NCI-H460 (cell line): Measurements from ENCODE around the gene TMEM11. TPM values are rescaled to one million over a fixed set of nuclear protein-coding genes. Genes with fewer than 3 reads are reported as not detected.
"Not testable (repeated sequence)": the region's sequence is repeated elsewhere in the genome, so short reads cannot be mapped to it uniquely, and the experiment has no call there.

Experiments
- DNase-seq: peaks from one replicate; pipeline ENCODE4 v3.0.0-alpha.2; 2016; ENCODE audit warnings: low read depth; ENCODE audit errors: extremely low read depth
- total RNA-seq: library from RNA; depleted of rRNA; stranded (reverse); fragments of >200 nt; shearing (Covaris generic); gene quantifications from 2 replicates; pipeline ENCODE4 v1.2.3, GENCODE V29; 2014

Gene TMEM11
- total RNA-seq, 1 experiment from 2014 or later = 26.1 TPM

- DNase-seq = no peak
Observed at GRCh38 chr17:21212826-21213637, 929 bp downstream of the TMEM11 start.

DNA sequence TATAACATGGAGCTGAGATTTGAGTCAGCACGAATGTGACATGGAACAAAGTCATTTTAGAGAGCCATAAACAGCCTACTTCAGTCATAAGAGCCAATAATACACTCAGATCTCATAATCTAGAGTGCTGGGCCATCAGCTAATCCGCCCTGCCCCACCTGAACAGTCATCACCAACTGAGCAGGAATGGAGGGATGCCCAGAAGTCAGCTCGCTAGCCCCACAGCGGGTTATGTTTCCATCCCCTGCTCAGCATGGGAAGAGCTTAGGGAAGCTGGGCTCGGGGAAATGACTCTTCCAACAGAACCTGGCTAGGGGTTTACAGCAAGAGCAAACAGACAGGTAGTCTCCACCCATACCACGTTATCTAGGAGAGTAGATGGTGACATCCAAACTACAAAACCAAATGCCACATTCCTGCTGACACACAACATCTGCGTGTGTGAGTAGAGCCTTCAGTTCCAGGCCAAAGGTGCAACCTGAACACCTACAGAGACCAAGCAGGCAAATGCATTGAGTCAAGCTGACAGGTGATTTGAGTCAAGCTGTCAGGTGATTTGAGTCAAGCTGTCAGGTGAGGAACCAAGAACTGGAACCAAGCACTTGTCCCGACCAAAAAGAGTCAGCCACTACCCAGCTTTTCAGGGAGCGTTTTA is 2.0 kb downstream of the TMEM11 start:
- DNase-seq = no peak

DNA sequence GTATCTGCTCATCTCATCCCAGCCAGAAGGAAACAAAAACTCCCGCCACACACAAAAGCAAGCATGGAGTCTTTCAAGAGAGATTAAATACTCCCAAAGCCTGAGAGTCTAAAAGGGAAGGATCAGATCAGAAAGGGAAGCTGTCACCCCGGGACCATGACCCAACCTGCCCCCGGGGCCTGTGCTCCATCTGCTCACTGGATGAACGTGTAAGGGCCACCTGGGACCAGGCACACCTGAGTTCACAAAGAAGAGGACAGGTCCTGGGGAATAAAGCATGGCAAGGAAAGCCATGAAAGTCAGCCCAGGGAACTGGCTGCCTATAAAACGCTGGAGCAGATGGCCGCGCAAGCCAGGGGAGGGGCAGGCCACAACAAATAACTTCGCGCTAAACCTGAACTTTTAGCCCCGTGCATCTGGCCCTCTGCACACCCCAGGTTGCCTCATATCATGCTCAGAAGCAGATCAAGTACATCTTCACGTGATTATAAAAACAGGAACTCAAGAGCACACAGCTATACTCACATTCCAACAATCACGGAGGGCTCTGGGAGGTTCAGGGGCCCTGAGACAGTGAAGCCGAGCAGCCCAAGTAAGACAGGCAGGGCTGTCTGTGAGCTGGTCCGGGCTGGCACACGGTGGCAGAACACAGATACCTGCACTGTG is 3.4 kb downstream of the TMEM11 start:
- no peak for DNase-seq

DNA sequence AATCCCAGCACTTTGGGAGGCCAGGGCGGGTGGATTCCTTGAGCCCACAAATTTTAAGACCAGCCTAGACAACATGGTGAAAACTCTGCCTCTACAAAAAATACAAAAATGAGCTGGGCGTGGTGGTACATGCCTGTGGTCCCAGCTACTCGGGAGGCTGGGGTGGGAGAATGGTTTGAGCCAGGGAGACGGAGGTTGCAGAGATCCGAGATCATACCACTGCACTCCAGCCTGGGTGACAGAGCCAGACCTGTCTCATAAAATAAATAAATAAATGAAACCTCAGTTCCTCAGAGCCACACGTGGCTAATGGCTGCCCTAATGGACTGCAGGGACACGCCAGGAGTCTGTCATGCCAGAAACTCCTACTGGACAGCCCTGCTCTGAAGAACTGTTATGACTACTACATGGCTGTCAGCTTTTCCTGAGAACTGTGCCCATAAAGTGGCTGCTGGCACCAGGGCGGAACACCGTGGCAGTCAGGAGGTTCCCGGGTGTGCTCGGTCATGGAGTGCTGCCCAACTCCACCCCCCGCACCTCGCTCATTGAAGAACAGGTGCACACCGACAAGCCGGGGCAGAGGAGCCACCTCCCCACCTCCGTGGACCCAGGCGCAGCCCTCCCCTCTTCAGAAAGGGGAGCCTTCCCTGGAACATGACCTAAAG is 4.3 kb downstream of the TMEM11 start:
- DNase-seq = no peak

- no peak for DNase-seq
Observed at GRCh38 chr17:21208352-21208751, 5.6 kb downstream of the TMEM11 start.

DNA sequence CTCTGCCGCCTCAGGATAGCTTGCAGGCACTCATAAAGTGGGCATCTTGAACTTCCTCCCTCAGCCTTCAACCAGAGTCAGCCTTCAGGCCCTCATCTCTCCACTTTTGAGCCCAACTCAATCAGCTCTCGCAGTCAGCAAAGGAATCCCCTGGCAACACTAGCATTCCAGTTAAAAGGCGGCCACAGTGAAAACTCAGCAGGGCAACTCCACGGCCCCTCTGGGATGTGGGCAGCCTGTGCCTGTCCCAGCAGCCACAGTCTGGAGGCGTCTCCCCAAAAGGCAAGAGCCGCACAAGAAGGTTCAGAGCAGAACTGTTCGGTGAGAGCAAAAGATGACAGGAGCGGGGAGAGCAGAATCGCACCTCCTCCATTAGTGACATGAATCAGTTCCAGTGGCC is 9.0 kb downstream of the TMEM11 start:
- no peak for DNase-seq

GRCh38 chr17:21202512-21202911 is 11.4 kb downstream of the TMEM11 start:
- no peak for DNase-seq

DNA sequence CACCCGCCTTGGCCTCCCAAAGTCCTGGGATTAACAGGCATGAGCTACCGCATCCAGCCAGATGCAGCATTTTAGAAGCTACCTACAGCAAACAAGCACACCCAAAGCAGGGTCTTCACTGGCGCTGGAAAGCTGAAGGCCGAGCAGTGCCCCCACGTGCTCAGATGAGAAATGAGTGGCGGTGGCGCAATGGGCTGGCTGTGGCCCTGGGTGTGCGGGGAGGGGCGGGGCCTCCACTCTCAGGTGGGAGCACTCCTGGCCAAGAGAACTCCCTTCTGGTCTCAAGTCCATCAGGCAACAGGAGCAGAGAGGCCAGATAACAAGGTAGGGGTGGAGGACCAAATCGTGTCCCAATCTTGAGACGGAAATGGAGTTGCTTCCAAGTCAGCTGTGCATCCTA is 12.1 kb downstream of the TMEM11 start:
- no peak for DNase-seq

- DNase-seq = no peak
Observed at GRCh38 chr17:21201298-21201595, 12.7 kb downstream of the TMEM11 start.

DNA sequence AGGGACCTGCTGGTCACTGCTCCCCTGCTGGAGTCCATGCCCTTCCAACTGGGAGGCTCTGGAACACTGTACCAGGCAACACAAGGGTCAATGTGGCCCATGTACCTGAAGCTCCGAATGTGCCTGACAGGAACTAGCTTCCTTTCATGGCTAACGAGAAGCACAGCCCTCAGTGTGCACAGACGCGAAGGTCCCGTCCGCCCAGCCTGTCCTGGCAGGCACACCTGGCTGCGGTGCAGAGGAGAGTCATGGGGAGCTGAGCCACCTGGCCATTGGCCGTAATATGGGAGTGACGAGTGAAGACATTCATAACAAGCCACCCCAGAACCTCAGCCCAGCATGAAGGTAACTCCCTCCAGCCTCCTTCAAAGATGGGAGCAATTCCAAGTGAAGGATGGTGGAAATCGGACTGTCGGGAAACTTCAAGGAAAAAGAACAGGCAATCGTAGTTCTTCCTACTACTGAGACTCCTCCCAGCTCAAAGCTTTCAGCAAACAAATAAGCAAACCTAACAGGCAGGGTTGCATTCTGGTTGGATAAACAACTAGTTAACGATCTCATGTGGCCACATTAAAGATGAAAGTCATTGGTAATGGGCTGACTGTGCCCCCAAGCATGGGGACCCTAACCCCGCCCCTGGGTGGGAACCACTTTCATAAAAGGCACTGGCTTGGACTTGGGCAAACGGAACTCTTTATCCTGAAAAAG is 13.2 kb downstream of the TMEM11 start:
- DNase-seq = no peak

GRCh38 chr17:21199856-21200255 is 14.1 kb downstream of the TMEM11 start:
- DNase-seq = no peak

DNA sequence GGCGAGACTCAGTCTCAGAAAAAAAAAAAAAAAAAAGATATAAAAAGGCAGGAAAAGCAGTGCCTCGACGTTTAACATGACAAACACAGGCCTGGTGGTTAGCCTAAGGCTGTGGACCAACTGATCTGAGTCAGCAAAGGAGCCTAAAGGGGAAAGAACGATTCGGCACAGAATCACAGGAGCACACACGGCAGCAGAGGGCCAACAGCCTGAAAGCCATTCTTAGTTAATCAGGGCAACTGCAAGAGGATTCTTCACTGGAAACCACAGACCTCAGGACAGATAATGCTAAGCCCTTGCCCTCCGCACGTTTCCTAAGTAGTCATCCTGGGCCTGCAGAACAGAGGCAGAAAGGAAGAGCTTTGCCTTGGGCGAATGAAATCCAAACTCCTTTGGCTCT is 14.7 kb downstream of the TMEM11 start:
- no peak for DNase-seq

DNA sequence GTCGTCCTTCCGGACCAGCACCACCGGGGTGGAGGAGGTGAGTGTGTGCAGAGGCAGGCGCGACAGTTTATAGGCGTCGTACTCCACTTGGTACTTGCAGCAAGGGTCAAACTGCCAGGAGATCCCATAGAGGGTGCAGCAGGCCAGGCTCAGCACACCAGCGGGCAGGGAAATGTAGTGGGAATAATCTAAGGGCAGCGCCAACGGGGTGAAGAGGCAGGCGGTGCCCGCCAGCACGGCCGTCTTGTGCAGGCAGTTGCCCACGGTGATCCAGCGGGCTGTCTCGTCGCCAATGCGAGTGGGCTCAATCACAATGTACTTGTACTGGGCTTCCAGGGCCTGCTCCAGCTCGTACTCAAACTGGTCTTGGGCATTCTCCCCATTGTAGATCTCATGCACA is 15.6 kb downstream of the TMEM11 start:
- no peak for DNase-seq

- no peak for DNase-seq
Observed at GRCh38 chr17:21196126-21196525, 17.8 kb downstream of the TMEM11 start.

DNA sequence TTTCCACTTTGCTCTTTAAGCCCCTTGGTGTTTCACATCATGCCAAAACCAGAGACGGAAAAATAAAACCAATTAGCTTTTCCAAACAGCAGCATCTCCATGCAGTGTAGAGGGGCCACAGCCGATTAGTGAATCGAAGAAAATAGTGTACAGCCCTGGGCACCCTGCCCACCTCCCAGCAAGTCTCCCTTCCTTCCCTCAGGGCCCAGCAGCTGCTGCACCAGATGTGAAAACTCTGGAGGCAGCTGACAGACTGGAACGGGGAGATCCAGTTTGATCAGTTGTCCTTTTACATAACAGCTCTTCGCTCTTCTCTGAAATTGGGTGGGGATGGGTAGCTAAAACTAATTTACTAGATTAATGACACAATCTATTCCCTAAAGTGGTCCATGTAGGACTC is 19.3 kb downstream of the TMEM11 start:
- DNase-seq = no peak

DNA sequence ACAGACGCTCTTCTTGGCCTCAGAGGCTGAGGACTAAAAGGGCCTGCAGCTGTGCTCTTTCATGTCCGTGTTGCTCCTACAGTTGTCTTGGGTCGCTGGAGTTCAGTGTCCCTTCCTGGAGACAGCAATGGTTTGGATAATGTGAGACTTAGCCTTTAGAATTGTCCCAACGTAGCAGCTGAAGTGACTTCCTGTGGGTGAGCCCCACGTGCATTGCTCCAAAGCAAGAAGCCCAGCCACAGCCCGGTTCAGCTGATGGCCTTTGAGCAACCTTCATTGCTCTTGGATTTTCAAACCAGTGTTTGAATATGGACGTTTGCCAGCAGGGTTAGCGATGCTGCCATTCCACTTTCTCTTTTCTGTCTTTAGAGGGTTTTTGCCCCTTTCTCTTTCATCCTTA is 19.7 kb downstream of the TMEM11 start:
- DNase-seq = no peak

DNA sequence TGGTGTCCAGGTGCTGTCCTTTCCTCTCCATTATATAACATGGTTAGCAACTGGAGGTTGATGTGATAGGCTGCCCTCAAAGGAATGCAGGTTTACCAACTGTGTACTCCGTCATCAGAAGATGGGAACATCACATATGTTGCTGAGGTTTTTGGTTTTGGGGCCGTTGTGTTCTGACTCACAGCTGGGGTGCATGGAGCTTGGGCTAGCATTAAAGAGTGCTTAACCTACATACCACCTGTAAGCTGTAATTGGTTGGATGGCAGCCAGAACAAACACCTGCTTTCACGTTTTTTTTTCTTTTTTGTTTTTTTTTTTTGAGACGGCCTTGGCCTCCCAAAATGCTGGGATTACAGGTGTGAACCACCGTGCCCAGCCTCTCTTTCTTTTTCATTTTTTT is 20.9 kb downstream of the TMEM11 start:
- DNase-seq = no peak

GRCh38 chr17:21192414-21192813 is 21.5 kb downstream of the TMEM11 start:
- not testable (repeated sequence) for DNase-seq

DNA sequence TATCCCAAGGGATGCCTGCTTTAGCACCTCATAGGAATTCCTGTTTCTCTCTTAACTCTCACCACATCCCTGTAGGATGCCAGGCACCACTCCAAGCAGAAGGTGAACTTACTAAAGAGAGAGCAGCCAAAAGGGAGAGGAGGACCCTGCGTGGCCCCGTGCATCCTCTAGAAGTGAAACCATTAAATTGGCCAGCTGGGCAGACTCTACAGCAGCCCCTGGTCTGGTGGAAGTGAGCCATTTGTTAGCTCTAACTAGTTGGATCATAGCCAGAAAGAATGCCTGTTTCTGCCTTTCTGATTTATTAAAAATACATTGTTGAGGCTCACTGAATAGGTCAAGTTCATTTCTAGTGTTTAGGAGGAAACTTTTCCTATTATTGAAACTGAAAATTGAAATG is 22.3 kb downstream of the TMEM11 start:
- no peak for DNase-seq

GRCh38 chr17:21190078-21190477 is 23.9 kb downstream of the TMEM11 start:
- DNase-seq = no peak

DNA sequence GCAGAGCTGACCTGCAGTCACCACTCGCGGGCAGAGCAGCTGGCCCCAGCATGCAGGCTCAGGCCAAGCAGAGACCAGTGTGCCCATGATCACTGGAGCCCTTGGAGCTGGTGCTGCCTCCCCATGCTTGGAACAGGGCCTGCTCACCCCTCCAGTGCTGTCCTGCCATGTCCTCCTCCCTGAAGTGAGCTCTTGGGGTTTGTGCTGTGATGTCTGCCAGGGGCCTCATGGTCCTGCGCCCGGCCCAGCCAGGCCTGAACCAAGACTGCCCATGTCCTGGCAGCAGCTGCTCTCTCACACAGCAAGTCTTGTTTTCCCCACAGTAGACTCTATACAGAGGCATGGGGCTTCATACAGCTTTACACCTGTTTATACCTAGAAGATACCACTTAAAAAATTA is 24.6 kb downstream of the TMEM11 start:
- DNase-seq = no peak
